Measurements from ENCODE around the gene HMGN1.

Gene HMGN1

GRCh38 chr21:39379986-39380891 is 31.4 kb upstream of the HMGN1 start:
- ATAC-seq (ENCODE audit: insufficient read depth, low read depth) (peak; percentile 99), DNase-seq (peak; percentile 93)
- Histone ChIP-seq H3K9ac (ENCODE audit: low read depth, low read length) (peak overlapping the region; percentile 94), H3K27me3 (ENCODE audit: insufficient read depth, low read length, poor library complexity) (no peaks in the 10 kb centered on the region), H3K4me1 (ENCODE audit: insufficient read depth, low read length) (peaks cover 26% of the 10 kb centered on the region), H3K27ac (ENCODE audit: low read length) (peak overlapping the region; percentile 83), H3K79me2 (ENCODE audit: insufficient read depth, low read length) (peaks cover 36% of the 10 kb centered on the region), H4K20me1 (ENCODE audit: insufficient read depth, low read length) (no peaks in the 10 kb centered on the region; the same call in 1 of the 2 replicates), H3K4me3 (ENCODE audit: low read depth in 1 of 2, low read length in 2 of 2) (peak overlapping the region; percentile 100), H3K36me3 (ENCODE audit: insufficient read depth, low read length) (peaks cover 9% of the 10 kb centered on the region; the same call in 1 of the 2 replicates), H3K4me2 (ENCODE audit: insufficient read depth, low read length) (peak overlapping the region; percentile 87), H3K9me3 (ENCODE audit: insufficient read depth, low read length, severe bottlenecking) (no peaks in the 10 kb centered on the region), H2AFZ (ENCODE audit: low read depth, low read length) (peak overlapping the region; percentile 100)
- TF ChIP-seq, protein P1, sequence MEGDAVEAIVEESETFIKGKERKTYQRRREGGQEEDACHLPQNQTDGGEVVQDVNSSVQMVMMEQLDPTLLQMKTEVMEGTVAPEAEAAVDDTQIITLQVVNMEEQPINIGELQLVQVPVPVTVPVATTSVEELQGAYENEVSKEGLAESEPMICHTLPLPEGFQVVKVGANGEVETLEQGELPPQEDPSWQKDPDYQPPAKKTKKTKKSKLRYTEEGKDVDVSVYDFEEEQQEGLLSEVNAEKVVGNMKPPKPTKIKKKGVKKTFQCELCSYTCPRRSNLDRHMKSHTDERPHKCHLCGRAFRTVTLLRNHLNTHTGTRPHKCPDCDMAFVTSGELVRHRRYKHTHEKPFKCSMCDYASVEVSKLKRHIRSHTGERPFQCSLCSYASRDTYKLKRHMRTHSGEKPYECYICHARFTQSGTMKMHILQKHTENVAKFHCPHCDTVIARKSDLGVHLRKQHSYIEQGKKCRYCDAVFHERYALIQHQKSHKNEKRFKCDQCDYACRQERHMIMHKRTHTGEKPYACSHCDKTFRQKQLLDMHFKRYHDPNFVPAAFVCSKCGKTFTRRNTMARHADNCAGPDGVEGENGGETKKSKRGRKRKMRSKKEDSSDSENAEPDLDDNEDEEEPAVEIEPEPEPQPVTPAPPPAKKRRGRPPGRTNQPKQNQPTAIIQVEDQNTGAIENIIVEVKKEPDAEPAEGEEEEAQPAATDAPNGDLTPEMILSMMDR (IDR thresholded peaks at IDR 0.05; ENCODE audit: borderline replicate concordance, extremely low read depth, low read length, poor library complexity, severe bottlenecking): no peak
- TF ChIP-seq EZH2 (IDR thresholded peaks at IDR 0.05; ENCODE audit: borderline replicate concordance, low read depth, low read length, severe bottlenecking): no peak

GRCh38 chr21:39377444-39378050 is 28.7 kb upstream of the HMGN1 start:
- peaks cover 26% of the 10 kb centered on the region for H3K4me1 ChIP-seq (ENCODE audit: insufficient read depth, low read length)
- no peak overlapping the region for H3K4me3 ChIP-seq (ENCODE audit: low read depth in 1 of 2, low read length in 2 of 2)
- no peaks in the 10 kb centered on the region; the same call in 1 of the 2 replicates for H4K20me1 ChIP-seq (ENCODE audit: insufficient read depth, low read length)
- H3K9ac ChIP-seq (ENCODE audit: low read depth, low read length): no peak overlapping the region
- ATAC-seq (ENCODE audit: insufficient read depth, low read depth) (no peak), DNase-seq (no peak)
- peak overlapping the region; percentile 43; the same call in 1 of the 2 replicates for H2AFZ ChIP-seq (ENCODE audit: low read depth, low read length)
- H3K27me3 ChIP-seq (ENCODE audit: insufficient read depth, low read length, poor library complexity): peaks cover 2% of the 10 kb centered on the region
- no peaks in the 10 kb centered on the region for H3K9me3 ChIP-seq (ENCODE audit: insufficient read depth, low read length, severe bottlenecking)
- no peak overlapping the region for H3K27ac ChIP-seq (ENCODE audit: low read length)
- TF ChIP-seq EZH2 (IDR thresholded peaks at IDR 0.05; ENCODE audit: borderline replicate concordance, low read depth, low read length, severe bottlenecking): no peak
- TF ChIP-seq, protein P1 (IDR thresholded peaks at IDR 0.05; ENCODE audit: borderline replicate concordance, extremely low read depth, low read length, poor library complexity, severe bottlenecking): no peak
- H3K36me3 ChIP-seq (ENCODE audit: insufficient read depth, low read length): peaks cover 3% of the 10 kb centered on the region; the same call in 1 of the 2 replicates
- no peak overlapping the region for H3K4me2 ChIP-seq (ENCODE audit: insufficient read depth, low read length)
- H3K79me2 ChIP-seq (ENCODE audit: insufficient read depth, low read length): peaks cover 27% of the 10 kb centered on the region

- ATAC-seq (ENCODE audit: insufficient read depth, low read depth) (no peak), DNase-seq (no peak)
- Histone ChIP-seq H3K4me2 (ENCODE audit: insufficient read depth, low read length) (no peak overlapping the region), H2AFZ (ENCODE audit: low read depth, low read length) (no peak overlapping the region), H3K27ac (ENCODE audit: low read length) (no peak overlapping the region), H3K4me3 (ENCODE audit: low read depth in 1 of 2, low read length in 2 of 2) (no peak overlapping the region), H3K9ac (ENCODE audit: low read depth, low read length) (no peak overlapping the region), H3K4me1 (ENCODE audit: insufficient read depth, low read length) (peaks cover 8% of the 10 kb centered on the region), H3K9me3 (ENCODE audit: insufficient read depth, low read length, severe bottlenecking) (no peaks in the 10 kb centered on the region), H3K79me2 (ENCODE audit: insufficient read depth, low read length) (peaks cover 6% of the 10 kb centered on the region), H4K20me1 (ENCODE audit: insufficient read depth, low read length) (no peaks in the 10 kb centered on the region), H3K27me3 (ENCODE audit: insufficient read depth, low read length, poor library complexity) (peaks cover 7% of the 10 kb centered on the region), H3K36me3 (ENCODE audit: insufficient read depth, low read length) (peaks cover 3% of the 10 kb centered on the region; the same call in 1 of the 2 replicates)
- TF ChIP-seq, protein P1 (IDR thresholded peaks at IDR 0.05; ENCODE audit: borderline replicate concordance, extremely low read depth, low read length, poor library complexity, severe bottlenecking): no peak
- TF ChIP-seq EZH2 (IDR thresholded peaks at IDR 0.05; ENCODE audit: borderline replicate concordance, low read depth, low read length, severe bottlenecking): no peak
Observed at GRCh38 chr21:39375446-39375845, 26.6 kb upstream of the HMGN1 start.

Data from DND-41 (cell line).